WTC11 (cell line): ENCODE data around the gene FGG. TPM values are rescaled to one million over a fixed set of nuclear protein-coding genes. Genes with fewer than 3 reads are reported as not detected.

Source experiments
- ATAC-seq: fragments of 200-7000 bp; cut with Tn5 transposase; 2 replicates; pipeline ENCODE4 v1.10.0; 2021; ENCODE audit warnings: mild to moderate bottlenecking, moderate library complexity
- CTCF ChIA-PET: fragments of 300-600 bp; sonication (Branson Sonifier 250); formaldehyde crosslinking; loops from one replicate; lab custom pipeline; 2021; ENCODE audit warnings: antibody characterized with exemption; lab: Charles Lee
- POLR2A ChIA-PET: fragments of 350-600 bp; sonication (Branson Sonifier 250); formaldehyde crosslinking; loops from one replicate; lab custom pipeline; 2021; ENCODE audit warnings: antibody characterized with exemption; lab: Charles Lee
- DNase-seq: peaks from one replicate; pipeline ENCODE4 v3.0.0; 2021; ENCODE audit warnings: low spot score
- H3K27ac Mint-ChIP-seq: 2 replicates; pipeline ENCODE4 v1.8.0; 2021; ENCODE audit warnings: mixed read lengths
- H3K27me3 Mint-ChIP-seq: 2 replicates; pipeline ENCODE4 v1.8.0; 2021; ENCODE audit warnings: low read depth, mild to moderate bottlenecking, moderate library complexity, mixed read lengths
- H3K36me3 Mint-ChIP-seq: 2 replicates; pipeline ENCODE4 v1.8.0; 2021; ENCODE audit warnings: mixed read lengths
- H3K4me1 Mint-ChIP-seq: 2 replicates; pipeline ENCODE4 v1.8.0; 2022; ENCODE audit warnings: mixed read lengths
- H3K4me3 Mint-ChIP-seq: 2 replicates; pipeline ENCODE4 v1.8.0; 2021; ENCODE audit warnings: mild to moderate bottlenecking, moderate library complexity, mixed read lengths
- H3K9me3 Mint-ChIP-seq: 2 replicates; pipeline ENCODE4 v1.8.0; 2021; ENCODE audit warnings: mixed read lengths
- ARID4B ChIP-seq: sonication (generic); formaldehyde crosslinking; IDR thresholded peaks from 2 replicates; pipeline ENCODE4 v1.8.0; 2023; ENCODE audit warnings: missing genetic modification reagents, mild to moderate bottlenecking, borderline replicate concordance
- ATF1 ChIP-seq: sonication (generic); formaldehyde crosslinking; IDR thresholded peaks from 2 replicates; pipeline ENCODE4 v1.8.1; 2023; ENCODE audit warnings: mild to moderate bottlenecking, moderate library complexity, missing genetic modification reagents
- ATF2 ChIP-seq: sonication (generic); formaldehyde crosslinking; IDR thresholded peaks from 2 replicates; pipeline ENCODE4 v1.8.1; 2022; ENCODE audit warnings: low read depth, missing genetic modification reagents, borderline replicate concordance
- CBFB ChIP-seq: sonication (generic); formaldehyde crosslinking; IDR thresholded peaks from 2 replicates; pipeline ENCODE4 v1.8.1; 2022; ENCODE audit warnings: mild to moderate bottlenecking, low read depth, missing genetic modification reagents
- CREB1 ChIP-seq: sonication (generic); formaldehyde crosslinking; IDR thresholded peaks from 2 replicates; pipeline ENCODE4 v1.8.0; 2023; ENCODE audit warnings: mild to moderate bottlenecking, missing genetic modification reagents
- ETV6 ChIP-seq: sonication (generic); formaldehyde crosslinking; IDR thresholded peaks from 2 replicates; pipeline ENCODE4 v1.8.1; 2022; ENCODE audit warnings: mild to moderate bottlenecking, missing genetic modification reagents
- FOXJ3 ChIP-seq: sonication (generic); formaldehyde crosslinking; IDR thresholded peaks from 2 replicates; pipeline ENCODE4 v1.9.0; 2021; ENCODE audit warnings: missing genetic modification reagents, mild to moderate bottlenecking, borderline replicate concordance
- FOXP1 ChIP-seq: sonication (generic); formaldehyde crosslinking; IDR thresholded peaks from 2 replicates; pipeline ENCODE4 v1.8.0; 2022; ENCODE audit warnings: missing genetic modification reagents, mild to moderate bottlenecking, moderate library complexity, borderline replicate concordance
- IRF1 ChIP-seq: sonication (generic); formaldehyde crosslinking; IDR thresholded peaks from 2 replicates; pipeline ENCODE4 v1.8.0; 2023; ENCODE audit warnings: missing genetic modification reagents
- MAX ChIP-seq: sonication (generic); formaldehyde crosslinking; IDR thresholded peaks from 2 replicates; pipeline ENCODE4 v1.8.0; 2022; ENCODE audit warnings: mild to moderate bottlenecking, missing genetic modification reagents
- MYBL2 ChIP-seq: sonication (generic); formaldehyde crosslinking; IDR thresholded peaks from 2 replicates; pipeline ENCODE4 v1.8.1; 2023; ENCODE audit warnings: mild to moderate bottlenecking, moderate library complexity, missing genetic modification reagents
- NFE2L1 ChIP-seq: sonication (generic); formaldehyde crosslinking; IDR thresholded peaks from 2 replicates; pipeline ENCODE4 v1.8.1; 2023; ENCODE audit warnings: missing genetic modification reagents
- NFYB ChIP-seq: sonication (generic); formaldehyde crosslinking; conservative IDR thresholded peaks from 2 replicates; pipeline ENCODE4 v1.8.0; 2022; ENCODE audit warnings: low read depth, missing genetic modification reagents
- PRDM15 ChIP-seq: sonication (generic); formaldehyde crosslinking; IDR thresholded peaks from 2 replicates; pipeline ENCODE4 v1.8.0; 2022; ENCODE audit warnings: missing genetic modification reagents
- RELA ChIP-seq: sonication (generic); formaldehyde crosslinking; IDR thresholded peaks from 2 replicates; pipeline ENCODE4 v1.8.1; 2022; ENCODE audit warnings: missing genetic modification reagents, mild to moderate bottlenecking, borderline replicate concordance
- RORB ChIP-seq: fragments of 250-450 bp; sonication (Bioruptor Pico); IDR thresholded peaks from 2 replicates; pipeline ENCODE4 v1.9.0; 2021; ENCODE audit warnings: mild to moderate bottlenecking
- SMAD3 ChIP-seq: sonication (generic); formaldehyde crosslinking; IDR thresholded peaks from 2 replicates; pipeline ENCODE4 v1.8.0; 2022; ENCODE audit warnings: missing genetic modification reagents, mild to moderate bottlenecking, borderline replicate concordance
- SMAD4 ChIP-seq: sonication (generic); formaldehyde crosslinking; IDR thresholded peaks from 2 replicates; pipeline ENCODE4 v1.8.0; 2022; ENCODE audit warnings: mild to moderate bottlenecking, missing genetic modification reagents
- TEAD1 ChIP-seq: sonication (generic); formaldehyde crosslinking; IDR thresholded peaks from 2 replicates; pipeline ENCODE4 v1.8.0; 2022; ENCODE audit warnings: mild to moderate bottlenecking, missing genetic modification reagents
- TP53 ChIP-seq: sonication (generic); formaldehyde crosslinking; IDR thresholded peaks from 2 replicates; pipeline ENCODE4 v1.8.1; 2023; ENCODE audit warnings: mild to moderate bottlenecking, missing genetic modification reagents
- USF2 ChIP-seq: sonication (generic); formaldehyde crosslinking; IDR thresholded peaks from 2 replicates; pipeline ENCODE4 v1.8.1; 2023; ENCODE audit warnings: mild to moderate bottlenecking, missing genetic modification reagents, moderate library complexity
- ZMAT4 ChIP-seq: fragments of 250-450 bp; sonication (Bioruptor Pico); IDR thresholded peaks from 2 replicates; pipeline ENCODE4 v1.9.0; 2021; ENCODE audit warnings: mild to moderate bottlenecking
- ZNF263 ChIP-seq: sonication (generic); formaldehyde crosslinking; IDR thresholded peaks from 2 replicates; pipeline ENCODE4 v1.8.1; 2022; ENCODE audit warnings: low read depth, mild to moderate bottlenecking, moderate library complexity, missing genetic modification reagents
- ZNF396 ChIP-seq: fragments of 250-450 bp; sonication (Bioruptor Pico); IDR thresholded peaks from 2 replicates; pipeline ENCODE4 v1.8.0; 2021; ENCODE audit warnings: mild to moderate bottlenecking, moderate library complexity, borderline replicate concordance
- total RNA-seq: library from RNA; stranded (reverse); gene quantifications from 3 replicates; pipeline ENCODE4 v1.2.3, GENCODE V29; 2021

FGG gene
- total RNA-seq, 1 experiment from 2014 or later: 2.4 TPM

- no peak for DNase-seq
- peaks cover 4% of the 10 kb centered on the region; the same call in 1 of the 2 replicates for H3K4me1 Mint-ChIP-seq
- TF ChIP-seq RELA (CRISPR knock-in tag): no peak
- TF ChIP-seq NFYB: no peak
- TF ChIP-seq SMAD4: no peak
- no peak for TF ChIP-seq FOXP1
- TF ChIP-seq CREB1 (CRISPR knock-in tag): no peak
- no peak for TF ChIP-seq CBFB (CRISPR knock-in tag)
- no peak for TF ChIP-seq TP53
- no peak for TF ChIP-seq USF2
- no peak for TF ChIP-seq IRF1 (CRISPR knock-in tag)
- TF ChIP-seq ATF2 (CRISPR knock-in tag): no peak
- TF ChIP-seq ATF1: no peak
- TF ChIP-seq SMAD3 (CRISPR knock-in tag): no peak
- TF ChIP-seq, all 79 proteins: peak for 0
- Mint-ChIP-seq H3K9me3 (no peaks in the 10 kb centered on the region), H3K27me3 (no peaks in the 10 kb centered on the region), H3K27ac (no peak overlapping the region), H3K4me3 (no peak overlapping the region), H3K36me3 (no peaks in the 10 kb centered on the region)
- ATAC-seq: no peak
- POLR2A ChIA-PET: no interaction called here
- CTCF ChIA-PET: interaction anchor here (1.5 to 2.9 kb wide), 2 partner anchors 9 to 50 kb away, joined by 8 to 26 read pairs; no protein-coding TSS in a partner anchor
Observed at GRCh38 chr4:154609532-154609931, 2.9 kb downstream of the FGG start.

GRCh38 chr4:154608361-154609252 is 3.8 kb downstream of the FGG start:
- H3K4me3 Mint-ChIP-seq: no peak overlapping the region
- no peaks in the 10 kb centered on the region for H3K36me3 Mint-ChIP-seq
- H3K27me3 Mint-ChIP-seq: no peaks in the 10 kb centered on the region
- DNase-seq: no peak
- ChIA-PET CTCF (interaction anchor here (1.5 to 2.9 kb wide), 3 partner anchors 10 to 49 kb away, joined by 5 to 26 read pairs (median 8); no protein-coding TSS in a partner anchor), POLR2A (no interaction called here)
- H3K4me1 Mint-ChIP-seq: peaks cover 8% of the 10 kb centered on the region
- ATAC-seq: no peak
- no peaks in the 10 kb centered on the region for H3K9me3 Mint-ChIP-seq
- H3K27ac Mint-ChIP-seq: no peak overlapping the region
- TF ChIP-seq ZNF263 (CRISPR knock-in tag) (no peak), PRDM15 (CRISPR knock-in tag) (no peak), MAX (CRISPR knock-in tag) (no peak), RORB (CRISPR knock-in tag) (no peak), ZMAT4 (CRISPR knock-in tag) (no peak), ZNF396 (CRISPR knock-in tag) (no peak), MYBL2 (CRISPR knock-in tag) (no peak), ETV6 (CRISPR knock-in tag) (no peak), NFE2L1 (no peak), TEAD1 (CRISPR knock-in tag) (no peak), FOXJ3 (CRISPR knock-in tag) (no peak), ARID4B (no peak)
